Measurements from ENCODE around the gene CSRNP3.

GRCh38 chr2:165587335-165587938 is 117.9 kb downstream of the CSRNP3 start:
- no peak for TF ChIP-seq POLR2A (IDR thresholded peaks at IDR 0.05; ENCODE audit: low read length)
- no peak for TF ChIP-seq GATA1 (IDR thresholded peaks at IDR 0.05; ENCODE audit: low read depth, low read length)

Measured in erythroblast (primary cell).